RWPE1 (cell line): Measurements from ENCODE around the gene TYMS.
A peak's percentile ranks its signal among the peaks of the same experiment; 100 is the strongest.

Experiments
- CTCF ChIA-PET: fragments of 350-600 bp; sonication (Branson Sonifier 250); formaldehyde crosslinking; extraction: SDS; loops from one replicate; lab custom pipeline; 2021; lab: Yijun Ruan, JAX
- POLR2A ChIA-PET: fragments of 400-600 bp; formaldehyde crosslinking; extraction: SDS; loops from one replicate; lab custom pipeline; 2020; ENCODE audit warnings: antibody characterized with exemption; ENCODE audit not compliant: low non-redundant PET; lab: Yijun Ruan, JAX
- DNase-seq: peaks from one replicate; pipeline ENCODE4 v3.0.0; 2012; ENCODE audit warnings: low spot score
- H3K27ac ChIP-seq: fragments of 450-650 bp; 2 replicates; pipeline ENCODE4 v1.5.1; 2017
- CTCF ChIP-seq: fragments of 450-650 bp; conservative IDR thresholded peaks from 2 replicates; pipeline ENCODE4 v1.5.1; 2017; ENCODE audit warnings: low read depth, mild to moderate bottlenecking

Gene TYMS

GRCh38 chr18:683531-683930 is 26.1 kb downstream of the TYMS start:
- peak overlapping the region; percentile 17; the same call in 1 of the 2 replicates for H3K27ac ChIP-seq
- CTCF ChIA-PET, result no interaction called here
- DNase-seq, result no peak
- no peak for TF ChIP-seq CTCF
- POLR2A ChIA-PET, result no interaction called here

- CTCF ChIA-PET, result interaction anchor here (0.5 to 0.6 kb wide), 2 partner anchors 99 to 122 kb away, joined by 3 read pairs; no protein-coding TSS in a partner anchor
- POLR2A ChIA-PET, result no interaction called here
- peak; percentile 41 for DNase-seq
- H3K27ac ChIP-seq, result no peak overlapping the region
- TF ChIP-seq CTCF, result no peak
Measured at GRCh38 chr18:685438-685837, 28.0 kb downstream of the TYMS start.

GRCh38 chr18:686339-687111 is 29.1 kb downstream of the TYMS start:
- POLR2A ChIA-PET, result no interaction called here
- 0 out of 2 replicates have a peak overlapping the region, but pooled peaks have one; percentile 5 for H3K27ac ChIP-seq
- CTCF ChIA-PET, result no interaction called here
- DNase-seq, result no peak
- TF ChIP-seq CTCF, result no peak

GRCh38 chr18:688323-688722 is 30.9 kb downstream of the TYMS start:
- ChIA-PET CTCF (interaction anchor here (0.6 kb wide), 1 partner anchor 1967 kb away, joined by 3 read pairs; the partner anchor contains the start of gene SMCHD1), POLR2A (no interaction called here)

GRCh38 chr18:692824-693223 is 35.4 kb downstream of the TYMS start:
- POLR2A ChIA-PET, result no interaction called here
- TF ChIP-seq CTCF, result no peak
- DNase-seq, result no peak
- no peak overlapping the region for H3K27ac ChIP-seq
- CTCF ChIA-PET, result interaction anchor here (0.6 to 0.7 kb wide), 2 partner anchors 11 to 98 kb away, joined by 3 read pairs; no protein-coding TSS in a partner anchor

More at GRCh38 chr18:688323-688722, 30.9 kb downstream of the TYMS start:
- DNase-seq, result no peak
- no peak for TF ChIP-seq CTCF
- H3K27ac ChIP-seq, result no peak overlapping the region

GRCh38 chr18:693466-694187 is 36.2 kb downstream of the TYMS start:
- TF ChIP-seq CTCF, result no peak
- CTCF ChIA-PET, result no interaction called here
- POLR2A ChIA-PET, result no interaction called here

More at GRCh38 chr18:693466-694187, 36.2 kb downstream of the TYMS start:
- DNase-seq, result no peak
- no peak overlapping the region for H3K27ac ChIP-seq
